Gastrocnemius medialis (tissue), 4 donors: ENCODE results near the gene NKX1-1.

Experiments
- CTCF ChIP-seq, 5 experiments: fragments of 450-650 bp in 3 of 5; fragments of 200-600 bp in 2 of 5; sonication (generic) in 2 of 5; IDR thresholded peaks in 4 of 5; conservative IDR thresholded peaks in 1 of 5; 1 replicate in 4 of 5; 2 replicates in 1 of 5; pipeline ENCODE4 v1.5.1; 2016 to 2019; ENCODE audit warnings: antibody characterized with exemption in 5 of 5, mild to moderate bottlenecking in 3 of 5, moderate library complexity in 3 of 5
- POLR2A ChIP-seq, 2 donors: fragments of 450-650 bp; IDR thresholded peaks; one replicate each; pipeline ENCODE4 v1.6.1; 2017; ENCODE audit warnings: antibody characterized with exemption in 2 of 2, mild to moderate bottlenecking in 2 of 2, moderate library complexity in 2 of 2

GRCh38 chr4:1415681-1415981, 9.4 kb upstream of the NKX1-1 start:
- no peak for TF ChIP-seq CTCF (IDR thresholded peaks at IDR 0.05 in 4 of 5, conservative IDR thresholded peaks at IDR 0.05 in 1 of 5)
- no peak for TF ChIP-seq POLR2A (IDR thresholded peaks at IDR 0.05)
